Cardiac muscle cell (in vitro differentiated cells and primary cell): ENCODE measurements around the gene CNTNAP2. TPM values are rescaled to one million over a fixed set of nuclear protein-coding genes. Genes with fewer than 3 reads are reported as not detected.

Source experiments
- DNase-seq, 2 donors: peaks; one replicate each; pipeline versions ENCODE4 v3.0.0 to v3.0.0-alpha.2; 2010 to 2017; ENCODE audit warnings: low read depth in 1 of 2, low spot score in 1 of 2
- H3K27ac ChIP-seq: fragments of 200-600 bp; sonication (generic); 2 replicates; pipeline ENCODE4 v1.5.1; 2016
- H3K27me3 ChIP-seq: fragments of 200-600 bp; sonication (generic); 2 replicates; pipeline ENCODE4 v1.6.0; 2016; ENCODE audit warnings: control low read depth
- H3K36me3 ChIP-seq: fragments of 200-600 bp; sonication (generic); 2 replicates; pipeline ENCODE4 v1.5.1; 2016; ENCODE audit warnings: control low read depth
- H3K4me1 ChIP-seq: fragments of 200-600 bp; sonication (generic); 2 replicates; pipeline ENCODE4 v1.8.1; 2017; ENCODE audit warnings: low read depth, mild to moderate bottlenecking, mixed run types
- H3K4me3 ChIP-seq: fragments of 200-600 bp; sonication (generic); 2 replicates; pipeline ENCODE4 v1.5.1; 2016; ENCODE audit warnings: mild to moderate bottlenecking
- H3K9me3 ChIP-seq: fragments of 200-600 bp; sonication (generic); 2 replicates; pipeline ENCODE4 v1.5.1; 2017; ENCODE audit warnings: low read depth, mild to moderate bottlenecking, control low read depth
- polyA plus RNA-seq: library from polyadenylated mRNA; unstranded; fragments of >200 nt; fragmentation: Nextera tagmentation; extraction: Ambion mirVana; gene quantifications from 2 replicates; pipeline ENCODE4 v1.2.1, GENCODE V29; 2016
- total RNA-seq: library from RNA; depleted of rRNA; stranded (reverse); fragments of >200 nt; gene quantifications from 2 replicates; pipeline ENCODE4 v1.2.3, GENCODE V29; 2016
- TF ChIP-seq, protein P1 (sequence below): IDR thresholded peaks from 2 replicates; pipeline ENCODE4 v1.5.1; 2012; ENCODE audit warnings: low read depth, mild to moderate bottlenecking, low read length

The CNTNAP2 gene
- total and polyA plus RNA-seq, 2 experiments from 2014 or later, result 4.8 to 5.1 TPM

DNA sequence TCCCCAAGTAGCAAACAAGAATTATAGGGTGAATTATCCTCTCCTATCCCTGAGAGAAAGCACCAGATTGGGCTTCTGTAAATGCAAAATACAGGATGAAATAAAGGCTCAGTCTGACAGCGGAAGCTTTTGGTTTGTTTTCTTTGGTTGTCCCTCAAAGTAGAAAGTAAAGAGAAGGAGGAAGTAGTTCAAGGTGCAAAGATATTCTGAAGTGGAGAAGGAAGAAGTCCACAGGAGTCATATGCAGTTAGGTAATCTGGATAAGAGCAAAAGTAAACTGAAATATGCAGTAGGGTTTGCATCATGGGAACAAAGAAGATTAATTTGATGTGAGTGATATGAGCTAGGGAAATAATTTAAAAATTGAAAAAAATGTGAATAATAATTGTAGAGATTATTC, 1071.9 kb downstream of the CNTNAP2 start:
- no peak for DNase-seq
- H3K36me3 ChIP-seq, result no peaks in the 10 kb centered on the region
- no peak overlapping the region for H3K27ac ChIP-seq
- no peaks in the 10 kb centered on the region for H3K27me3 ChIP-seq
- TF ChIP-seq, protein P1, sequence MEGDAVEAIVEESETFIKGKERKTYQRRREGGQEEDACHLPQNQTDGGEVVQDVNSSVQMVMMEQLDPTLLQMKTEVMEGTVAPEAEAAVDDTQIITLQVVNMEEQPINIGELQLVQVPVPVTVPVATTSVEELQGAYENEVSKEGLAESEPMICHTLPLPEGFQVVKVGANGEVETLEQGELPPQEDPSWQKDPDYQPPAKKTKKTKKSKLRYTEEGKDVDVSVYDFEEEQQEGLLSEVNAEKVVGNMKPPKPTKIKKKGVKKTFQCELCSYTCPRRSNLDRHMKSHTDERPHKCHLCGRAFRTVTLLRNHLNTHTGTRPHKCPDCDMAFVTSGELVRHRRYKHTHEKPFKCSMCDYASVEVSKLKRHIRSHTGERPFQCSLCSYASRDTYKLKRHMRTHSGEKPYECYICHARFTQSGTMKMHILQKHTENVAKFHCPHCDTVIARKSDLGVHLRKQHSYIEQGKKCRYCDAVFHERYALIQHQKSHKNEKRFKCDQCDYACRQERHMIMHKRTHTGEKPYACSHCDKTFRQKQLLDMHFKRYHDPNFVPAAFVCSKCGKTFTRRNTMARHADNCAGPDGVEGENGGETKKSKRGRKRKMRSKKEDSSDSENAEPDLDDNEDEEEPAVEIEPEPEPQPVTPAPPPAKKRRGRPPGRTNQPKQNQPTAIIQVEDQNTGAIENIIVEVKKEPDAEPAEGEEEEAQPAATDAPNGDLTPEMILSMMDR, result no peak
- H3K4me1 ChIP-seq, result no peaks in the 10 kb centered on the region
- H3K4me3 ChIP-seq, result no peak overlapping the region
- no peaks in the 10 kb centered on the region for H3K9me3 ChIP-seq

DNA sequence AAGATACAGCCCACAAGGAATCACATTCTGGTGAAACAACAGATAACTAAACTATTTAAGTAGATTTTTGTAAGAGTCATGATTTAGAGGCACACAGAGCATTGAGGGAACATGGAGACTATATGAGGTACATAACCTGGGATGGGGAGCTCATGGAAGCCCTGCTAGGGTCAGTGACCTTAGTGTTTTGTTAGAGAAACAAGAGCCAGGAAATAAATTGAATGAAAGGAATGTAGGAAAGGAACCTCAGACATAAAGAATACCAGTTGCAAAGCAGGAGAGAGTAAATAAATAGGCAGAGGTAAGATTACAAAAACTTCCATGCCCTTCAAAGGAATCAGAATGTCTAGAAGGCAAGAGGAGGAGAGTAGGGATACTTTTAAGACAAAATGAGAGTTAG, 1076.9 kb downstream of the CNTNAP2 start:
- no peak for DNase-seq
- Histone ChIP-seq H3K36me3 (no peaks in the 10 kb centered on the region), H3K27me3 (no peaks in the 10 kb centered on the region), H3K9me3 (no peaks in the 10 kb centered on the region), H3K4me3 (no peak overlapping the region), H3K4me1 (no peaks in the 10 kb centered on the region), H3K27ac (no peak overlapping the region)
- TF ChIP-seq, protein P1, result no peak

DNA sequence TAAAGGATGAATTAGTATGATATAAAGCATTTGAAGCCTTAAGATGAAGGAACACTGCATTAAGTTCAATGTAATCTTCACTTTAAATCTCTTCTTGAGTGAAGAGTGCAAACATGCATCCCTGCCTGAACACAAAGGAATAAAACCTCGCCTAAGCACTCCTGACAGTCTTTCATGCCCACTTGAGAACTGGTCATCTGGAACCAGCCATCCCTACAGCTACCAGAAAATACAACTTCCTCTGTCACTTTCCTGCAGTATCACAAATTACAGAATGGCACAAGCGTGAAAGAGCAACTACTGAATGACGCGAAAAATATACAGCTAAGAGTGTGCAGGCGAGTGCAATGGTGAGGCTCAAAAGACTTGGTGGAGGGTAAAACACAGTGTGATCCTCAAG, 1079.9 kb downstream of the CNTNAP2 start:
- Histone ChIP-seq H3K9me3 (no peaks in the 10 kb centered on the region), H3K27ac (no peak overlapping the region), H3K4me3 (no peak overlapping the region), H3K36me3 (no peaks in the 10 kb centered on the region), H3K4me1 (no peaks in the 10 kb centered on the region), H3K27me3 (no peaks in the 10 kb centered on the region)
- TF ChIP-seq, protein P1, result no peak
- DNase-seq, result no peak

DNA sequence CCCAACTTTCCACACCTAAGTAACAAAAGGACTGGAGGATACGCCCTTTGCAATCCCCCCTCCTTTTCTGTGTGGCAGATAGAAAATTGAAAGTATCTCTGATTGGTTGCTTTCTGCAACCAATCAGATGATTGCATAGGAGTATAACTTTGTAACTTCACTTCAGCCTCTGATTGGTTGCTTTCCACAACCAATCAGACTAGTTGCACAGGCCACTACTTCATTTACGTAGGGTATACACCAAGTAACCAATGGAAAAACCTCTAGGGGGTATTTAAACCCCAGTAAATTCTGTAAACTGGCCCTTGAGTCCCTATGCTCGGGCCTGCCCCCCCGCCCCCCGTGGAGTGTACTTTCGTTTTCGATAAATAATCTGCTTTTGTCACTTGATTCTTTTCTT, 1080.4 kb downstream of the CNTNAP2 start:
- H3K27ac ChIP-seq, result no peak overlapping the region
- H3K36me3 ChIP-seq, result no peaks in the 10 kb centered on the region
- TF ChIP-seq, protein P1, result no peak
- no peaks in the 10 kb centered on the region for H3K9me3 ChIP-seq
- H3K4me1 ChIP-seq, result no peaks in the 10 kb centered on the region
- H3K27me3 ChIP-seq, result no peaks in the 10 kb centered on the region
- DNase-seq, result no peak
- H3K4me3 ChIP-seq, result no peak overlapping the region

DNA sequence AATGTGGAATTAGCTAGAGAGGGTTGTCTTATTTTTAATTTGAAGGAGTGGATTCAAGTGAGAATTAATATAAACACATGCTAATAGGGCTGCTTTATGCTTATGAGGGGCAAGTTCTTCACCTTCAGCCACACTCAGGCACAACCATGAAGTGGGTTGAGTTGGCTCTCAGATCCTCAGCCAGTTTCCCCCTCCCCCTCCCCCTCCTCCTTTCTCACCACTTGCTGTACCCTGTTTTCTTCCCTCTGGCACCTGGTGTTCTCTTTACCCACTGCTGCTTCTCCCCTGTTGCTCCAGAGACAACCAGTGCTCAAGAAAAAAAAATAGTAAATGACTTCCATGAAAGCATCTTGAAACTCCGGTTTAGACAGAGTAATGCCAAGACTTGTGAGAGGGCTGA, 1083.3 kb downstream of the CNTNAP2 start:
- no peaks in the 10 kb centered on the region for H3K9me3 ChIP-seq
- no peaks in the 10 kb centered on the region for H3K27me3 ChIP-seq
- no peaks in the 10 kb centered on the region for H3K36me3 ChIP-seq
- no peaks in the 10 kb centered on the region for H3K4me1 ChIP-seq
- no peak overlapping the region for H3K27ac ChIP-seq
- no peak overlapping the region for H3K4me3 ChIP-seq
- DNase-seq, result no peak
- TF ChIP-seq, protein P1, result no peak

DNA sequence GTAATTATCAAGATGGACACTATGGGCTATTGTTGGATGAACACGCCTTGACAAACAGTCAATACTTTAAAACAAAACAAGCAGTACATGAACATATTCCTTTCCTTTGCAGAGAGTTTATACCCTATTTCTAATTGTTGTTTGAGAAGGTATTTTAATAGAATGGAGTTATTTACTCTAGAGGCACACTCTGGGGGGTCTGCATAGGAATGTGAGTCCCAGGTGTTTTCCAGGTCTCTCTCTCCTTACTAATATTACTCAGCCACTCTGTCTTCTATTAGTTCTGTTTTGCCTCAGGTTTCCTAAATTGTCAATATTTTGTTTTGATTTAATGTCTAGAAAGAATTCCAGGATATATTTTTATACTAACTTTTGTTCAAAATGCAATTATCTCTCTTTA, 1091.4 kb downstream of the CNTNAP2 start:
- Histone ChIP-seq H3K9me3 (no peaks in the 10 kb centered on the region), H3K27ac (no peak overlapping the region), H3K27me3 (no peaks in the 10 kb centered on the region), H3K4me3 (no peak overlapping the region), H3K4me1 (no peaks in the 10 kb centered on the region), H3K36me3 (no peaks in the 10 kb centered on the region)
- no peak for DNase-seq
- TF ChIP-seq, protein P1, result no peak
